ENCODE measurements around the gene EED. TPM values are rescaled to one million over a fixed set of nuclear protein-coding genes. Genes with fewer than 3 reads are reported as not detected.

Gene EED
- total and polyA plus RNA-seq, 4 donors = 11.1 to 40.2 (median 16.5) TPM

DNA sequence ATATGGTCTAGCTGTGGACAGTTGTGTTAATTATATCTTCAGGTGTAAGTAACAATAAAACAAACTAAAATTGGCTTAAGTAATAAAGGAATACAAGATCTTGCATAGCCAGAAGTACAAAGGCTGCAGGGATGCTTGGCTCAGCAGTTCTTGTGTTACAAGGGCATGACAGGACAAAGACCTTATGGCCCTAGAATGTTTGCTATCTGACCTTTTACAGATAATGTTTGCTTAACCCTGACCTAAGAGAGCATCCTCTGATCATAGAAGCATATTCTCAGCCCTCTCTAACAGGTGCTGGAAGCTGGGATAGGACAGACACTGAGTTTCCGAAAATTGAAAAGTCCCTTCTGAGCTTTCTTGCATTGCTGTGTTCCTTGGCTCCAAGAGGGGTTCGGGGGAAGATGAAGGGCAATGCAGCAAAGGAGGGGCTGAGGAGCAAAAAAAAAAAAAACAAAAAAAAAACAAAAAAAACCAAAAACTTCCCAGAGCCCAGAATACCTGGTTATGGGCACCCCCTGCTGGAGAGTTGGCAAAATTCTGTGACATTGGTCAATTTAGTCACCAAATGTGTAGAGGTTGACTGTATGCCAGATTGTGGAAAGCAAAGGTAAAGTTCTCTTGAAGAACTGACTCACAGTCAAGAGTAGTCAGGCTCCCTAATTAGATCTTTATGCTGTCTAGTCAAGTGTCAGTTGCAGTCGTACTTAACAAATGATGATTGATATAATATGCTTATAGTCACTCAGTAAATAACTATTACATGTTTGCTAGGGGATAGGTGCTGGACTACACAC, 47.1 kb downstream of the EED start:
- no peaks in the 10 kb centered on the region for H3K4me1 ChIP-seq (ENCODE audit: control insufficient read depth in 5 of 5, insufficient read depth in 5 of 5, low read length in 5 of 5)
- ATAC-seq (ENCODE audit: insufficient read depth, low FRiP score) (peak; percentile 84), DNase-seq (peak; percentile 49 to 70 (median 65))

GRCh38 chr11:86292912-86293616, 48.5 kb downstream of the EED start:
- H3K27ac ChIP-seq (ENCODE audit: low read depth in 1 of 2, low read length in 1 of 2) = no peak overlapping the region
- H3K27me3 ChIP-seq (ENCODE audit: control insufficient read depth in 3 of 3, insufficient read depth in 3 of 3, low read length in 2 of 3) = no peaks in the 10 kb centered on the region
- DNase-seq = no peak
- H3K36me3 ChIP-seq (ENCODE audit: control insufficient read depth in 4 of 4, insufficient read depth in 4 of 4, low read length in 4 of 4) = no peaks in the 10 kb centered on the region
- no peaks in the 10 kb centered on the region for H3K9me3 ChIP-seq (ENCODE audit: control insufficient read depth in 4 of 4, insufficient read depth in 3 of 4, low read length in 3 of 4)
- no peak for ATAC-seq (ENCODE audit: insufficient read depth, low FRiP score)
- H3K4me1 ChIP-seq (ENCODE audit: control insufficient read depth in 5 of 5, insufficient read depth in 5 of 5, low read length in 5 of 5) = no peaks in the 10 kb centered on the region
- no peak overlapping the region for H3K4me3 ChIP-seq
- WGBS, 2 donors = 87 to 94% methylated on average over 6 of the region's 6 CpGs
- no peak overlapping the region for H3K9ac ChIP-seq (ENCODE audit: insufficient read depth in 1 of 2, low read length in 2 of 2)
- TF ChIP-seq CTCF (IDR thresholded peaks at IDR 0.05; ENCODE audit: control extremely low read depth, extremely low read depth) = no peak

More for the DNA sequence above, 47.1 kb downstream of the EED start:
- 29 to 36% methylated on average over 3 of the region's 3 CpGs for whole genome bisulfite sequencing, 2 donors
- no peak overlapping the region for H3K4me3 ChIP-seq
- no peaks in the 10 kb centered on the region for H3K27me3 ChIP-seq (ENCODE audit: control insufficient read depth in 3 of 3, insufficient read depth in 3 of 3, low read length in 2 of 3)
- H3K36me3 ChIP-seq (ENCODE audit: control insufficient read depth in 4 of 4, insufficient read depth in 4 of 4, low read length in 4 of 4) = no peaks in the 10 kb centered on the region
- H3K9me3 ChIP-seq (ENCODE audit: control insufficient read depth in 4 of 4, insufficient read depth in 3 of 4, low read length in 3 of 4) = no peaks in the 10 kb centered on the region
- H3K9ac ChIP-seq (ENCODE audit: insufficient read depth in 1 of 2, low read length in 2 of 2) = no peak overlapping the region
- TF ChIP-seq CTCF (IDR thresholded peaks at IDR 0.05; ENCODE audit: control extremely low read depth, extremely low read depth) = peak; percentile 33
- no peak overlapping the region for H3K27ac ChIP-seq (ENCODE audit: low read depth in 1 of 2, low read length in 1 of 2)

DNA sequence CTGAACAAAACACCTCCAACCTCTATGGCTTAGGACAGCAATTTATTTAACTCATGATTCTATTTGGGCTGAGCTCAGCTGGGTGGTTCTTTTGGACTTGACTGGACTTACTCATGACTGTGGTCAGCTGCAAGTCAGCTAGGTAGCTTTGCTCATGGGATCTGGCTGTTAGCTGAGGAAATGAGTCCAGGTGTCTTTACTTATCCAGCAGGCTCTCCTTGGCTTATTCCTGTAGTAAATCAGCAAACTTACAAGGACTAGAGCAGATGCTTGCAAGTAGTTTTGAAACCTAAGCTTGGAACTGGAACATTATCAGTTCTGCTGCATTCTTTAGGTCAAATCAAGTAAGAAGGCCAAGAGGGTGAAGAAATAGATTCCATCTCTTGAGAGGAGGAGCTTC, 49.5 kb downstream of the EED start:
- Histone ChIP-seq H3K4me3 (no peak overlapping the region), H3K4me1 (ENCODE audit: control insufficient read depth in 5 of 5, insufficient read depth in 5 of 5, low read length in 5 of 5) (no peaks in the 10 kb centered on the region), H3K27me3 (ENCODE audit: control insufficient read depth in 3 of 3, insufficient read depth in 3 of 3, low read length in 2 of 3) (no peaks in the 10 kb centered on the region), H3K36me3 (ENCODE audit: control insufficient read depth in 4 of 4, insufficient read depth in 4 of 4, low read length in 4 of 4) (no peaks in the 10 kb centered on the region), H3K27ac (ENCODE audit: low read depth in 1 of 2, low read length in 1 of 2) (no peak overlapping the region), H3K9me3 (ENCODE audit: control insufficient read depth in 4 of 4, insufficient read depth in 3 of 4, low read length in 3 of 4) (no peaks in the 10 kb centered on the region), H3K9ac (ENCODE audit: insufficient read depth in 1 of 2, low read length in 2 of 2) (no peak overlapping the region)
- no peak for TF ChIP-seq CTCF (IDR thresholded peaks at IDR 0.05; ENCODE audit: control extremely low read depth, extremely low read depth)
- DNase-seq (no peak), ATAC-seq (ENCODE audit: insufficient read depth, low FRiP score) (no peak)

Data from lung (tissue), 12 donors.